HG03108 (cell line): ENCODE results near the gene ZNF423.

Experiments
- ATAC-seq: cut with Tn5 transposase; IDR thresholded peaks from one replicate; pipeline ENCODE4 v1.9.1; 2021; ENCODE audit warnings: moderate library complexity; ENCODE audit not compliant: unreplicated experiment

Gene ZNF423

GRCh38 chr16:49674351-49674851 lies 181.5 kb downstream of the ZNF423 start:
- no peak for ATAC-seq

- ATAC-seq = no peak
Measured at GRCh38 chr16:49673442-49673841, 182.5 kb downstream of the ZNF423 start.

- no peak for ATAC-seq
Measured at GRCh38 chr16:49672753-49673152, 183.2 kb downstream of the ZNF423 start.

- ATAC-seq = no peak
Measured at GRCh38 chr16:49671333-49671732, 184.6 kb downstream of the ZNF423 start.

- no peak for ATAC-seq
Measured at GRCh38 chr16:49670627-49671026, 185.3 kb downstream of the ZNF423 start.

- no peak for ATAC-seq
Measured at GRCh38 chr16:49665482-49666230, 190.3 kb downstream of the ZNF423 start.

GRCh38 chr16:49664221-49665215 lies 191.4 kb downstream of the ZNF423 start:
- ATAC-seq = no peak

- ATAC-seq = no peak
Measured at GRCh38 chr16:49663081-49664065, 192.5 kb downstream of the ZNF423 start.

- no peak for ATAC-seq
Measured at GRCh38 chr16:49662569-49662968, 193.3 kb downstream of the ZNF423 start.

GRCh38 chr16:49661465-49662187 lies 194.3 kb downstream of the ZNF423 start:
- ATAC-seq = no peak

- ATAC-seq = no peak
Measured at GRCh38 chr16:49660626-49661025, 195.3 kb downstream of the ZNF423 start.

- ATAC-seq = no peak
Measured at GRCh38 chr16:49659356-49659755, 196.6 kb downstream of the ZNF423 start.

GRCh38 chr16:49658531-49658930 lies 197.4 kb downstream of the ZNF423 start:
- no peak for ATAC-seq

- ATAC-seq = no peak
Measured at GRCh38 chr16:49657736-49658465, 198.0 kb downstream of the ZNF423 start.

GRCh38 chr16:49654425-49654824 lies 201.5 kb downstream of the ZNF423 start:
- no peak for ATAC-seq

- ATAC-seq = no peak
Measured at GRCh38 chr16:49653577-49653976, 202.3 kb downstream of the ZNF423 start.

GRCh38 chr16:49653173-49653570 lies 202.7 kb downstream of the ZNF423 start:
- no peak for ATAC-seq

GRCh38 chr16:49652456-49653172 lies 203.3 kb downstream of the ZNF423 start:
- no peak for ATAC-seq
